ENCODE results near the gene PPP1R14C.

The PPP1R14C gene

GRCh38 chr6:150271501-150272263, 128.8 kb downstream of the PPP1R14C start:
- no peak for DNase-seq (ENCODE audit: low spot score)

- DNase-seq (ENCODE audit: low spot score) = no peak
Observed at GRCh38 chr6:150272264-150272975, 129.6 kb downstream of the PPP1R14C start.

GRCh38 chr6:150272976-150273315, 130.1 kb downstream of the PPP1R14C start:
- no peak for DNase-seq (ENCODE audit: low spot score)

- DNase-seq (ENCODE audit: low spot score) = no peak
Observed at GRCh38 chr6:150273457-150274309, 130.8 kb downstream of the PPP1R14C start.

- no peak for DNase-seq (ENCODE audit: low spot score)
Observed at GRCh38 chr6:150275489-150275888, 132.6 kb downstream of the PPP1R14C start.

- DNase-seq (ENCODE audit: low spot score) = no peak
Observed at GRCh38 chr6:150276168-150276936, 133.5 kb downstream of the PPP1R14C start.

- no peak for DNase-seq (ENCODE audit: low spot score)
Observed at GRCh38 chr6:150276937-150277742, 134.3 kb downstream of the PPP1R14C start.

- DNase-seq (ENCODE audit: low spot score) = no peak
Observed at GRCh38 chr6:150279533-150279932, 136.7 kb downstream of the PPP1R14C start.

GRCh38 chr6:150280703-150281102, 137.9 kb downstream of the PPP1R14C start:
- DNase-seq (ENCODE audit: low spot score) = no peak

GRCh38 chr6:150281767-150282166, 138.9 kb downstream of the PPP1R14C start:
- no peak for DNase-seq (ENCODE audit: low spot score)

GRCh38 chr6:150282806-150283205, 140.0 kb downstream of the PPP1R14C start:
- DNase-seq (ENCODE audit: low spot score) = no peak

GRCh38 chr6:150286460-150286859, 143.6 kb downstream of the PPP1R14C start:
- no peak for DNase-seq (ENCODE audit: low spot score)

GRCh38 chr6:150286912-150287311, 144.1 kb downstream of the PPP1R14C start:
- DNase-seq (ENCODE audit: low spot score) = no peak

- no peak for DNase-seq (ENCODE audit: low spot score)
Observed at GRCh38 chr6:150288456-150288855, 145.6 kb downstream of the PPP1R14C start.

GRCh38 chr6:150289454-150290071, 146.7 kb downstream of the PPP1R14C start:
- DNase-seq (ENCODE audit: low spot score) = no peak

- no peak for DNase-seq (ENCODE audit: low spot score)
Observed at GRCh38 chr6:150290429-150290828, 147.6 kb downstream of the PPP1R14C start.

GRCh38 chr6:150291968-150292710, 149.3 kb downstream of the PPP1R14C start:
- DNase-seq (ENCODE audit: low spot score) = no peak

- no peak for DNase-seq (ENCODE audit: low spot score)
Observed at GRCh38 chr6:150293019-150293418, 150.2 kb downstream of the PPP1R14C start.

- no peak for DNase-seq (ENCODE audit: low spot score)
Observed at GRCh38 chr6:150293423-150294173, 150.8 kb downstream of the PPP1R14C start.
